Tibial nerve (tissue), 4 donors: ENCODE data around the gene AOPEP.

ENCODE experiments used
- CTCF ChIP-seq, 5 experiments: fragments of 200-600 bp in 3 of 5; fragments of 450-650 bp in 2 of 5; sonication (generic) in 3 of 5; IDR thresholded peaks; one replicate each; pipeline ENCODE4 v1.5.1; 2016 to 2019; ENCODE audit warnings: antibody characterized with exemption in 5 of 5, mild to moderate bottlenecking in 3 of 5, moderate library complexity in 2 of 5
- EP300 ChIP-seq, 2 donors: sonication (generic); formaldehyde crosslinking; IDR thresholded peaks; one replicate each; pipeline ENCODE4 v1.6.1; 2017; ENCODE audit warnings: antibody characterized with exemption in 2 of 2, mild to moderate bottlenecking in 1 of 2
- POLR2A ChIP-seq, 2 donors: fragments of 450-650 bp; IDR thresholded peaks; one replicate each; pipeline ENCODE4 v1.6.1; 2017; ENCODE audit warnings: antibody characterized with exemption in 2 of 2, mild to moderate bottlenecking in 2 of 2, moderate library complexity in 2 of 2

GRCh38 chr9:95067057-95067456 is 340.6 kb downstream of the AOPEP start:
- TF ChIP-seq CTCF (IDR thresholded peaks at IDR 0.05) (no peak), POLR2A (IDR thresholded peaks at IDR 0.05) (no peak), EP300 (IDR thresholded peaks at IDR 0.05) (no peak)
